Breast epithelium (tissue), 4 donors: ENCODE results near the gene ERF. TPM values are rescaled to one million over a fixed set of nuclear protein-coding genes. Genes with fewer than 3 reads are reported as not detected.

Experiments
- DNase-seq, 2 donors: peaks; one replicate each; pipeline ENCODE4 v3.0.0-alpha.2; 2019; ENCODE audit warnings: low spot score in 2 of 2
- H3K27ac ChIP-seq, 2 donors: fragments of 200-600 bp; sonication (generic) in 1 of 2; one replicate each; pipeline ENCODE4 v1.5.1; 2016 to 2019; ENCODE audit warnings: mild to moderate bottlenecking in 1 of 2
- H3K27me3 ChIP-seq, 2 donors: fragments of 200-600 bp; sonication (generic) in 1 of 2; one replicate each; pipeline versions ENCODE4 v1.5.1 to v1.6.0; 2017 to 2019; ENCODE audit warnings: control low read depth in 1 of 2, mild to moderate bottlenecking in 1 of 2
- H3K36me3 ChIP-seq: fragments of 200-600 bp; one replicate; pipeline ENCODE4 v1.5.1; 2019
- H3K4me1 ChIP-seq, 2 donors: fragments of 200-600 bp; sonication (generic); one replicate each; pipeline ENCODE4 v1.5.1; 2016 to 2019; ENCODE audit warnings: control low read depth in 1 of 2
- H3K4me3 ChIP-seq, 3 donors: fragments of 200-600 bp; sonication (generic); 1 replicate in 2 of 3; 2 replicates in 1 of 3; pipeline ENCODE4 v1.5.1; 2016 to 2019; ENCODE audit warnings: mild to moderate bottlenecking in 3 of 3, moderate library complexity in 2 of 3
- H3K9me3 ChIP-seq, 2 donors: fragments of 200-600 bp; sonication (generic) in 1 of 2; one replicate each; pipeline ENCODE4 v1.5.1; 2016 to 2019; ENCODE audit warnings: control low read depth in 1 of 2
- POLR2A ChIP-seq: fragments of 450-650 bp; IDR thresholded peaks from one replicate; pipeline ENCODE4 v1.6.1; 2016; ENCODE audit warnings: antibody characterized with exemption, mild to moderate bottlenecking, moderate library complexity
- POLR2AphosphoS5 ChIP-seq, 3 donors: sonication (generic); formaldehyde crosslinking; IDR thresholded peaks; one replicate each; pipeline ENCODE4 v1.6.1; 2017; ENCODE audit warnings: antibody characterized with exemption in 3 of 3
- intact Hi-C: fragments of 100-400 bp; cut with DNase I; formaldehyde crosslinking; loops from one replicate; pipeline ENCODE4 v1.15.1; 2023; ENCODE audit warnings: low total_unique reads
- total RNA-seq, 3 donors: library from RNA; depleted of rRNA; stranded (reverse); fragments of >200 nt; gene quantifications; one replicate each; pipeline ENCODE4 v1.1.0, GENCODE V29; 2016
- TF ChIP-seq, protein P1 (sequence below), 3 donors: fragments of 450-650 bp; IDR thresholded peaks; one replicate each; pipeline ENCODE4 v1.5.1; 2016 to 2017; ENCODE audit warnings: antibody characterized with exemption in 3 of 3, mild to moderate bottlenecking in 3 of 3, moderate library complexity in 3 of 3

Gene ERF
- total RNA-seq, 3 donors from 2014 or later = 11.4 to 38.6 (median 24.3) TPM

DNA sequence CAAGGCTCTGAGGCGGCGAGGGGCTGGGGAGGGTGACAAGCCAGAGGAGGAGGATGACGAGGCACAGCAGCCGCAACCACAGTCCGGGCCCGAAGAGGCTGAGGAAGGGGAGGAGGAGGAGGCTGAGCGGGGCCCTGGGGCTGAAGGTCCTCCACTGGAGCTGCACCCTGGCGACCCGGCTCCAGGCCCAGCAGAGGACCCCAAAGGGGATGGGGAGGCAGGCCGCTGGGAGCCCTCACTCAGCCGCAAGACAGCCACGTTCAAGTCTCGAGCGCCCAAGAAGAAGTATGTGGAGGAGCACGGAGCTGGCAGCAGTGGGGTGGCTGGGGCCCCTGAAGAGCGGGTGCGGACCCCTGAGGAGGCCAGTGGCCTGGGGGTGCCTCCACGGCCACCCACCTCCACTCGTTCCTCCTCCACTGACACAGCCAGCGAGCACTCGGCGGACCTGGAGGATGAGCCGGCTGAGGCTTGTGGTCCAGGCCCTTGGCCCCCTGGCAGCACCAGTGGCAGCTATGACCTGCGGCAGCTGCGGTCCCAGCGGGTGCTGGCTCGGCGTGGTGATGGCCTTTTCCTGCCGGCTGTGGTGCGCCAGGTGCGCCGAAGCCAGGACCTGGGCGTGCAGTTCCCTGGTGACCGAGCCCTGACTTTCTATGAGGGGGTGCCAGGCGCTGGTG, 17.1 kb upstream of the ERF start:
- peaks cover 13 to 23% of the 10 kb centered on the region in 2 donors for H3K4me1 ChIP-seq
- peak overlapping the region; percentile 98 to 100 for H3K27ac ChIP-seq
- H3K36me3 ChIP-seq = no peaks in the 10 kb centered on the region
- H3K4me3 ChIP-seq = no peak overlapping the region
- TF ChIP-seq POLR2A (no peak), POLR2AphosphoS5 (IDR thresholded peaks at IDR 0.05) (no peak)
- TF ChIP-seq, protein P1, sequence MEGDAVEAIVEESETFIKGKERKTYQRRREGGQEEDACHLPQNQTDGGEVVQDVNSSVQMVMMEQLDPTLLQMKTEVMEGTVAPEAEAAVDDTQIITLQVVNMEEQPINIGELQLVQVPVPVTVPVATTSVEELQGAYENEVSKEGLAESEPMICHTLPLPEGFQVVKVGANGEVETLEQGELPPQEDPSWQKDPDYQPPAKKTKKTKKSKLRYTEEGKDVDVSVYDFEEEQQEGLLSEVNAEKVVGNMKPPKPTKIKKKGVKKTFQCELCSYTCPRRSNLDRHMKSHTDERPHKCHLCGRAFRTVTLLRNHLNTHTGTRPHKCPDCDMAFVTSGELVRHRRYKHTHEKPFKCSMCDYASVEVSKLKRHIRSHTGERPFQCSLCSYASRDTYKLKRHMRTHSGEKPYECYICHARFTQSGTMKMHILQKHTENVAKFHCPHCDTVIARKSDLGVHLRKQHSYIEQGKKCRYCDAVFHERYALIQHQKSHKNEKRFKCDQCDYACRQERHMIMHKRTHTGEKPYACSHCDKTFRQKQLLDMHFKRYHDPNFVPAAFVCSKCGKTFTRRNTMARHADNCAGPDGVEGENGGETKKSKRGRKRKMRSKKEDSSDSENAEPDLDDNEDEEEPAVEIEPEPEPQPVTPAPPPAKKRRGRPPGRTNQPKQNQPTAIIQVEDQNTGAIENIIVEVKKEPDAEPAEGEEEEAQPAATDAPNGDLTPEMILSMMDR (IDR thresholded peaks at IDR 0.05) = no peak
- intact Hi-C loops = no loop called here
- no peak for DNase-seq
- no peaks in the 10 kb centered on the region for H3K9me3 ChIP-seq
- no peaks in the 10 kb centered on the region for H3K27me3 ChIP-seq

DNA sequence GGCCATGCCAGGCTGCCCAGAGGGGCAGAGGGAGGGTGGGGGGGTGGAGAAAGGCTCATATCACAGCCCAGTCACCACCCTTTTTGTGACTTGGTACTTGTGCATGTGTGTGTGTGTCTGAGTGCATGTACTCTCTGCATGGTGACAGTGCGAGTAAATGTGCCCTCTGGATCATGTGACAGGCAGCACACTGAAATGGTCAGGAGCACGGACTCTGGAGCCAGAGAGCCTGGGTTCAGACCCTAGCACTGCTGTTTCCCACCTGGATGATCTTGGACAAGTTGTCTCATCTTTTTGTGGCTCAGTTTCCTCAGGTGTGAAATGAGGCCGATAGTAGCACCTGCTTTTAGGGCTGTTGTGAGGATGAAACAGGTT, 16.1 kb upstream of the ERF start:
- Histone ChIP-seq H3K4me3 (peak overlapping the region; percentile 51 to 76 (median 68)), H3K36me3 (no peaks in the 10 kb centered on the region), H3K27ac (peak overlapping the region; percentile 98 to 100), H3K4me1 (peaks cover 13 to 21% of the 10 kb centered on the region in 2 donors), H3K27me3 (no peaks in the 10 kb centered on the region), H3K9me3 (no peaks in the 10 kb centered on the region)
- DNase-seq = no peak
- TF ChIP-seq POLR2AphosphoS5 (IDR thresholded peaks at IDR 0.05) (no peak), POLR2A (no peak)
- TF ChIP-seq, protein P1 (IDR thresholded peaks at IDR 0.05) = no peak
- intact Hi-C loops = no loop called here

DNA sequence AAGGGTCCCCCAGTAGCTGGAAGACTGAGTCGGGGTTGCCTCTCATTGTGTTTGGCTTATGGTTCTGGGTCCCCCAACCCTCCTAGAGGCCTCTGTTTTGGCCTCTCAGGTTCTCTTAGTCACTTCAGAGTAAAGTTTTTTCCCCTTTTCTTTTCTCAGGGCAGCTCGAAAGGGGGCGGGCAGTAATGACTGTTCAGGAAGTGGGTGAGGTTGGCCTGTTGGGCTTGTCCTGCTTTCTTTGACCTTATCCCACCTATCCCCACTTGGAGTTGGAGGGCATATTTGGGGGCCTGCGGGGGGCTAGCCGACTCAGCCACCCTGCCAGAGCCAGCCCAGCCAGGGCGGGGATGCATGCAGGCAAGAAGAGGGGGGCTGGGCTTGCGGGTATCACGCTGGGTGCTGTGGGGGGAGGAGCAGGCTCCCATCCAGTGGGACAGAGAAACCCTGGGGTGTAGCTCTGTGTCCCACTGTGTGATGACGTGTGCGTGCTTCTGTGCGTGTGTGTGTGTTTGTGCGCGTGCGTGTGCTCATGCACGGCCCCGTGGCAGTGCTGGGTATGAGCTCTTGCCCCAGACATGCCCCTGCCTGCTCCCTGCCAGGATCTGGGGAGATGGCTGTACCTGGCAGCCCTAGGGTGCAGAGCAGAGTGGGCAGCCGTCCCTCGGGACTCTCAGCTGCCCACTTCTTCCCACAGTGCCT, 15.6 kb upstream of the ERF start:
- DNase-seq = peak in 1 of 2 donors; percentile 88
- Histone ChIP-seq H3K4me3 (peak overlapping the region; percentile 51 to 76 (median 68)), H3K9me3 (no peaks in the 10 kb centered on the region), H3K4me1 (peaks cover 13 to 21% of the 10 kb centered on the region in 2 donors), H3K36me3 (no peaks in the 10 kb centered on the region), H3K27me3 (no peaks in the 10 kb centered on the region), H3K27ac (peak overlapping the region; percentile 98 to 100)
- no peak for TF ChIP-seq POLR2AphosphoS5 (IDR thresholded peaks at IDR 0.05)
- TF ChIP-seq, protein P1 (IDR thresholded peaks at IDR 0.05) = no peak
- TF ChIP-seq POLR2A = no peak
- intact Hi-C loops = no loop called here

DNA sequence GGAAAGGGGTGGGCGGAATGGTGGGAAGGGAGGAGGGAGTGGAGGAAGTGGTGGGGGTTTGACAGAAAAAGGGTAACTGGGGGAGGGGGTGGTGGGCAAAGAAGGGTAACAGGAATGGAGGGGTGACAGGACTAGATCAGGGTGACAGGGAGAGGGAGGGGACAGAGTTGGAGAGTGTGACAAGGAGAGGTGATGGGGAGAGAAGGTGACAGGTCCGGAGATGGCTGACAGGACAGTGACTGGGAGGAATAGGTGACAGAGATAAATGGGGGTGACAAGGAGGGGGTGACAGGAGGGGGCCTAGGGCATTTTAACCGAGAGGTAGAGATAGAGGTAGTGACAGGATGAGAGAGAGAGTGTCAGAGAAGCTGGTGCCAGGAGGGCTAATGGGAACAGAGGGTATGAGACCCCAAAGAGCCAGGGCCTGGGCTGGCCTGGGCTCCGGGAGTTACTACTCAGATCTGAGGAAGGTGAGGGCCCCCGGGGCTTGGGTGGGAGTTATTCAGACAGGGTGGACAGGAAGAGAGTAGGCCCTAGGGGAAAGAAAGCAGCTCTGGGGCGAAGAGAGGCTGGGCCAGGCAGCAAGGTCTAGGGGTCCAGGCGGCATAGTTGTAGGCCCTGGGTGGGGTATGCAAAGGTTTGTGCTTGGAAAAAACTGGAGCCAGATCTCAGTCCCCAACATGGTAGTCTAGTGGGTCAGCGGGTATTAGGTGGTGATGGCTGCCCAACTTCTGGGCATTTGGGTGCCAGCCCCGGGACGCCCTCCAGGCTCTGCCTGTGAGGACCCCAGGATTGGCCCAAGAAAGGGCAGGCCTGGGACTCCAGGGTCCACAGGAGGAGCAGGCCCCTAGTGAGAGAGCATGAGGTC, 14.8 kb upstream of the ERF start:
- Histone ChIP-seq H3K4me3 (peak overlapping the region; percentile 51 to 76 (median 68)), H3K9me3 (no peaks in the 10 kb centered on the region), H3K27ac (peak overlapping the region; percentile 98 to 100), H3K4me1 (peaks cover 13 to 15% of the 10 kb centered on the region in 2 donors), H3K36me3 (no peaks in the 10 kb centered on the region), H3K27me3 (no peaks in the 10 kb centered on the region)
- intact Hi-C loops = no loop called here
- DNase-seq = peak in 1 of 2 donors; percentile 58
- TF ChIP-seq POLR2AphosphoS5 (IDR thresholded peaks at IDR 0.05) (no peak), POLR2A (no peak)
- TF ChIP-seq, protein P1 (IDR thresholded peaks at IDR 0.05) = no peak
